ENCODE data around the gene PPM1J.

Gene PPM1J

DNA sequence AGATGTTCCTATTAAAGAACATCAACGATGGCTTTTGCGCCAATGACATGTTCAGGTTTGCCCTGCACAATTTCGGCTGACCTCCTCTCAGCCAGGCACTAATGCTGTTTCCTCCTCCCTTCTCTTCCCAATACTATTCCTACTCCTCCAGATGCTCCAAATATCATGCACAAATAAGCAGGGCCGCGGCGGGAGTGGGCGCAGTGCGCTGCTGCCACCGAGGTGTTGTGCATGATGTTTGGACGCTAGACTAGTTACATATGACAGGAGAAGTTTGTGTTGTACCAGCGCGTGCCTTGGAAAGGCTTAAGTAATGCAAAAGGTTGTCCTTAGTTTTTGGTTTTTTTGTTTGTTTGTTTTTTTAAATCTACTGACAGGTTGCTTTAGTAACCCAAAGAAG lies 33.3 kb upstream of the PPM1J start:
- in situ Hi-C loops (cut with HindIII; ENCODE audit: low sequenced_read_pairs) = no loop called here
- TF ChIP-seq, protein P1, sequence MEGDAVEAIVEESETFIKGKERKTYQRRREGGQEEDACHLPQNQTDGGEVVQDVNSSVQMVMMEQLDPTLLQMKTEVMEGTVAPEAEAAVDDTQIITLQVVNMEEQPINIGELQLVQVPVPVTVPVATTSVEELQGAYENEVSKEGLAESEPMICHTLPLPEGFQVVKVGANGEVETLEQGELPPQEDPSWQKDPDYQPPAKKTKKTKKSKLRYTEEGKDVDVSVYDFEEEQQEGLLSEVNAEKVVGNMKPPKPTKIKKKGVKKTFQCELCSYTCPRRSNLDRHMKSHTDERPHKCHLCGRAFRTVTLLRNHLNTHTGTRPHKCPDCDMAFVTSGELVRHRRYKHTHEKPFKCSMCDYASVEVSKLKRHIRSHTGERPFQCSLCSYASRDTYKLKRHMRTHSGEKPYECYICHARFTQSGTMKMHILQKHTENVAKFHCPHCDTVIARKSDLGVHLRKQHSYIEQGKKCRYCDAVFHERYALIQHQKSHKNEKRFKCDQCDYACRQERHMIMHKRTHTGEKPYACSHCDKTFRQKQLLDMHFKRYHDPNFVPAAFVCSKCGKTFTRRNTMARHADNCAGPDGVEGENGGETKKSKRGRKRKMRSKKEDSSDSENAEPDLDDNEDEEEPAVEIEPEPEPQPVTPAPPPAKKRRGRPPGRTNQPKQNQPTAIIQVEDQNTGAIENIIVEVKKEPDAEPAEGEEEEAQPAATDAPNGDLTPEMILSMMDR (IDR thresholded peaks at IDR 0.05; ENCODE audit: low read depth, low read length) = no peak
- no peak for DNase-seq (ENCODE audit: low read depth, low spot score)
- no peak overlapping the region for H3K4me3 ChIP-seq (ENCODE audit: low read depth, low read length)

- TF ChIP-seq, protein P1 (IDR thresholded peaks at IDR 0.05; ENCODE audit: low read depth, low read length) = peak; percentile 57
- in situ Hi-C loops (cut with HindIII; ENCODE audit: low sequenced_read_pairs) = no loop called here
- DNase-seq (ENCODE audit: low read depth, low spot score) = peak; percentile 43
- peak overlapping the region; percentile 26 for H3K4me3 ChIP-seq (ENCODE audit: low read depth, low read length)
These were observed 29.0 kb upstream of the PPM1J start for GRCh38 chr1:112744009-112744578.

DNA sequence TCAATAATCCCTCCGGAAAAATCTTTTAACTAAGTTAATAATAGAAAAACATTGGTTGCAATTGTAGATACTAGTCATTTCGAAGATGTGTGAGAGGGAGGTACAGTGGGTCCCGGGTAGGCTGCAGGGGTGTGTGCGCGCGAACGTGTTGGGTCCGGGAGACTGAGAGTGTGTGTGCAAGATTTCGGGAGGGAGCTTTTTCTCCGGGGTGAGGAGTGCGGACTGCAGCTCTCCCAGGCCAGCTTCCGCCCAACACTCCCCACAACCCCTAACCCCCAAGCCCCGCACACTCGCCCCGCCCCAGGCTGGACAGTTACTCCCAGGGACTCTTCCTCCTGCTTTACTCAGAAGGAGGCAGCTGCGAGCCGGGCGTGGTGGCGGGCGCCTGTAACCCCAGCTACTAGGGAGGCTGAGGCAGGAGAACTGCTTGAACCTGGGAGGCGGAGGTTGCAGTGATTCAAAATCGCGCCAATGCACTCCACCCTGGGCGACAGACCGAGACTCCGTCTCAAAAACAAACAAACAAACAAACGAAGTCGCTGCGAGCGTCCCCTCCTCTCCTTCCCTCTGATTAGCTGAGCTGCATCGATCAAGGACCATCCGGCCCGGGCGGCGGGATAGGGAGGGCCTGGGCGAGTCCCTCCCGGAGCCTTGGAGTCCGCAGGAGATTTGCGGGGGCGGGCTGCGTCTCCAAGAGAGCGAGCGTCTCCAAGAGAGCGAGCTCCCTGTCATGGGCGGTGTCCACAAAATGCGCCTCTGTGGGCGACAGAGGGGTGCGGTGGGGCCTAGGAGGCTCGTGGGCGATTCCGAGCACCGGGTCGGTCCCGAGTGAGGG lies 28.3 kb upstream of the PPM1J start:
- H3K4me3 ChIP-seq (ENCODE audit: low read depth, low read length) = peak overlapping the region; percentile 26
- DNase-seq (ENCODE audit: low read depth, low spot score) = no peak
- TF ChIP-seq, protein P1 (IDR thresholded peaks at IDR 0.05; ENCODE audit: low read depth, low read length) = no peak
- in situ Hi-C loops (cut with HindIII; ENCODE audit: low sequenced_read_pairs) = no loop called here

GRCh38 chr1:112737573-112737972 lies 22.4 kb upstream of the PPM1J start:
- no peak for DNase-seq (ENCODE audit: low read depth, low spot score)
- in situ Hi-C loops (cut with HindIII; ENCODE audit: low sequenced_read_pairs) = no loop called here
- TF ChIP-seq, protein P1 (IDR thresholded peaks at IDR 0.05; ENCODE audit: low read depth, low read length) = no peak
- no peak overlapping the region for H3K4me3 ChIP-seq (ENCODE audit: low read depth, low read length)

GRCh38 chr1:112735752-112736151 lies 20.6 kb upstream of the PPM1J start:
- TF ChIP-seq, protein P1 (IDR thresholded peaks at IDR 0.05; ENCODE audit: low read depth, low read length) = no peak
- in situ Hi-C loops (cut with HindIII; ENCODE audit: low sequenced_read_pairs) = no loop called here
- peak; percentile 69 for DNase-seq (ENCODE audit: low read depth, low spot score)
- H3K4me3 ChIP-seq (ENCODE audit: low read depth, low read length) = no peak overlapping the region

DNA sequence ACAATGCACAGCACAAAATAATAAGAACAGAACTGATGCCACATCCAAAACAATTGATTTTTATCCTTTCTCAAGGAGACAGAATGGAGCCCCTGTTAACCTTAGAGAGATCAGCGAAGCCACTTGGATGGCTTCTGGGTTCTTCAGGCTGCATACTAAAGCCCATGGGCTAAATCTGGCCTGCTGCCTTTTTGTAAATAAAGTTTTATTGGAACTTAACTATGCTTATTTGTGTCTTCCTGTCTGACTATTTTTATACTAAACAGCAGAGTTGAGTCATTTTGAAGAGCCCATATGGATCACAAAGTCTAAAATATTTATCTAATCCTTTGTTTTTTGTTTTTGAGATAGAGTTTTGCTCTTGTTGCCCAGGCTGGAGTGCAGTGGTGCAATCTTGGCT lies 16.3 kb upstream of the PPM1J start:
- DNase-seq (ENCODE audit: low read depth, low spot score) = no peak
- no peak overlapping the region for H3K4me3 ChIP-seq (ENCODE audit: low read depth, low read length)
- in situ Hi-C loops (cut with HindIII; ENCODE audit: low sequenced_read_pairs) = no loop called here
- TF ChIP-seq, protein P1 (IDR thresholded peaks at IDR 0.05; ENCODE audit: low read depth, low read length) = no peak
